ENCODE data around the gene LRRC75B. TPM values are rescaled to one million over a fixed set of nuclear protein-coding genes. Genes with fewer than 3 reads are reported as not detected.

LRRC75B gene
- total and polyA plus RNA-seq, 2 donors: 9.6 to 22.7 TPM

- Histone ChIP-seq H3K36me3 (ENCODE audit: insufficient read depth) (no peaks in the 10 kb centered on the region), H3K4me1 (ENCODE audit: insufficient read depth) (no peaks in the 10 kb centered on the region), H3K27ac (ENCODE audit: low read depth) (no peak overlapping the region), H3K4me3 (ENCODE audit: low read depth, low read length) (no peak overlapping the region)
- WGBS: 94% methylated on average over 24 of the region's 24 CpGs
- no peak for DNase-seq (ENCODE audit: extremely low spot score)
Observed at GRCh38 chr22:24585927-24586546, 6.8 kb downstream of the LRRC75B start.

- no peaks in the 10 kb centered on the region for H3K4me1 ChIP-seq (ENCODE audit: insufficient read depth)
- H3K4me3 ChIP-seq (ENCODE audit: low read depth, low read length): no peak overlapping the region
- H3K36me3 ChIP-seq (ENCODE audit: insufficient read depth): no peaks in the 10 kb centered on the region
- no peak for DNase-seq (ENCODE audit: extremely low spot score)
- 96% methylated on average over 3 of the region's 3 CpGs for WGBS
- no peak overlapping the region for H3K27ac ChIP-seq (ENCODE audit: low read depth)
Observed at GRCh38 chr22:24585461-24585860, 7.4 kb downstream of the LRRC75B start.

DNA sequence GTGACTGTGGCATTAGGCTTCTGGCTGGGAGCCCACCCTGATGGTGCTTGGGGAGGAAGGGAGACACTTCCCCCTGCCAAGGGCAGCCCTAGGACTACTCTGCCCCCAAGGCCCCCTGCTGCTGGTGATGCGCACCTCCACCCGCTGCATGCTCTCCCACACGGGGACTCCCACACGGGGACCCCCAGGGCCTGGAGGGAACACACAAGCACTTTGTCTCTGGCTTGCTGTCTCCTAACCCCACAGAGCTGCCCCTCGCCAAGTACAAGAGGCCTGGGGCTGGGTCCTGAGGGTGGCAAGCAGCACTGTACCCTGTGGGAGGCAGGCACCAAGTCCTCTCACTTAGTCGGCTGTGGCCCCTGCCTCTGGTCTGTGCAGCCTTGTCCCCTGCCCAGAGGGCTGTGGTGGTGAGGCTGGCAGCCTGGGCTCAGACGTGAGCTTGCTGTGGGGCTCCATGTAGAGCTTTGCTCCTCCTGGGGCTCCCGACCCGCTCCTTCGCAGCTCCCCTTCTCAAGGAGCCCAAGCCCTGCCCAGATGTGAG, 7.9 kb downstream of the LRRC75B start:
- no peak for DNase-seq (ENCODE audit: extremely low spot score)
- Histone ChIP-seq H3K4me3 (ENCODE audit: low read depth, low read length) (no peak overlapping the region), H3K27ac (ENCODE audit: low read depth) (no peak overlapping the region), H3K4me1 (ENCODE audit: insufficient read depth) (no peaks in the 10 kb centered on the region), H3K36me3 (ENCODE audit: insufficient read depth) (no peaks in the 10 kb centered on the region)
- WGBS: 80% methylated on average over 10 of the region's 10 CpGs

GRCh38 chr22:24584166-24584790, 8.6 kb downstream of the LRRC75B start:
- Histone ChIP-seq H3K4me1 (ENCODE audit: insufficient read depth) (no peaks in the 10 kb centered on the region), H3K36me3 (ENCODE audit: insufficient read depth) (no peaks in the 10 kb centered on the region), H3K27ac (ENCODE audit: low read depth) (no peak overlapping the region), H3K4me3 (ENCODE audit: low read depth, low read length) (no peak overlapping the region)
- WGBS: 56% methylated on average over 5 of the region's 5 CpGs
- no peak for DNase-seq (ENCODE audit: extremely low spot score)

GRCh38 chr22:24583221-24584165, 9.4 kb downstream of the LRRC75B start:
- Histone ChIP-seq H3K36me3 (ENCODE audit: insufficient read depth) (no peaks in the 10 kb centered on the region), H3K4me3 (ENCODE audit: low read depth, low read length) (no peak overlapping the region), H3K27ac (ENCODE audit: low read depth) (no peak overlapping the region), H3K4me1 (ENCODE audit: insufficient read depth) (no peaks in the 10 kb centered on the region)
- WGBS: 27% methylated on average over 19 of the region's 19 CpGs
- peak; percentile 49 for DNase-seq (ENCODE audit: extremely low spot score)

GRCh38 chr22:24582056-24582814, 10.6 kb downstream of the LRRC75B start:
- Histone ChIP-seq H3K4me1 (ENCODE audit: insufficient read depth) (no peaks in the 10 kb centered on the region), H3K36me3 (ENCODE audit: insufficient read depth) (no peaks in the 10 kb centered on the region), H3K4me3 (ENCODE audit: low read depth, low read length) (no peak overlapping the region), H3K27ac (ENCODE audit: low read depth) (no peak overlapping the region)
- DNase-seq (ENCODE audit: extremely low spot score): no peak
- WGBS: 57% methylated on average over 12 of the region's 12 CpGs

DNA sequence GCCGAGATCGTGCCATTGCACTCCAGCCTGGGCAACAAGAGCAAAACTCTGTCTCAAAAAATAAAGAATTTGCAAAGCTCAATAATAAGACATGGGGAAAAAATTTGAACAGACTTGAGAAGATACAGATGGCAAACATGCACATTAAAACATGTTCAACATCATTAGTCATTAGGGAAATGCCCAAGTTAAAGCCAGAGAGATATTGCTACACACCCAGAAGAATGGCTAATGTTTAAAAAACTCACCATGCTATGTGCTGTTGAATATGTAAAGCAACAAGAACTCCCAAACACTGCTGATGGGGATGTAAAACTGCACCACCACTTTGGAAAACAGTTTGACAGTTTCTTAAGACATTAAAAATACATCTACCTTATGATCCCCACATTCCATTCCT, 12.6 kb downstream of the LRRC75B start:
- no peak overlapping the region for H3K27ac ChIP-seq (ENCODE audit: low read depth)
- no peak overlapping the region for H3K4me3 ChIP-seq (ENCODE audit: low read depth, low read length)
- no peaks in the 10 kb centered on the region for H3K36me3 ChIP-seq (ENCODE audit: insufficient read depth)
- no peaks in the 10 kb centered on the region for H3K4me1 ChIP-seq (ENCODE audit: insufficient read depth)
- WGBS: 77% methylated on average over 2 of the region's 2 CpGs
- no peak for DNase-seq (ENCODE audit: extremely low spot score)

DNA sequence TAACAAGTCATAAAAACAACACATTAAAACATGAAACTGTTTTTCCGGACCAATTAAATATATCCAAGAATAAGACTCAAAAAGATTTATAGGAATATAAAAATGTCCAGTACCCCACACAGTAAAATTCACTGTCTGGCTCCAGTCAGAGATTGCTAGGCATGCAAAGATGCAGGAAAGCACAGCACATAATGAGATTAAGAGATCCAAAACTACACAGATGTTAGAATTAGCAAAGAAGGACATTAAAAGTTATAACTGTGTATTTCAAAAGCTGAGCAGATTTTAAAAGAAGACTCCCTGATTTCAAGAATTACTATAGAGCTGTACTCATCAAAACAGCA, 13.6 kb downstream of the LRRC75B start:
- Histone ChIP-seq H3K4me3 (ENCODE audit: low read depth, low read length) (no peak overlapping the region), H3K27ac (ENCODE audit: low read depth) (no peak overlapping the region), H3K4me1 (ENCODE audit: insufficient read depth) (no peaks in the 10 kb centered on the region), H3K36me3 (ENCODE audit: insufficient read depth) (no peaks in the 10 kb centered on the region)
- no peak for DNase-seq (ENCODE audit: extremely low spot score)
- WGBS: 20% methylated on average over 1 of the region's 1 CpG

- WGBS: 45% methylated on average over 8 of the region's 8 CpGs
- no peaks in the 10 kb centered on the region for H3K36me3 ChIP-seq (ENCODE audit: insufficient read depth)
- H3K27ac ChIP-seq (ENCODE audit: low read depth): no peak overlapping the region
- H3K4me3 ChIP-seq (ENCODE audit: low read depth, low read length): no peak overlapping the region
- DNase-seq (ENCODE audit: extremely low spot score): no peak
- H3K4me1 ChIP-seq (ENCODE audit: insufficient read depth): no peaks in the 10 kb centered on the region
Observed at GRCh38 chr22:24578355-24579257, 14.3 kb downstream of the LRRC75B start.

GRCh38 chr22:24576778-24577177, 16.1 kb downstream of the LRRC75B start:
- no peak for DNase-seq (ENCODE audit: extremely low spot score)
- WGBS: 84% methylated on average over 1 of the region's 1 CpG
- Histone ChIP-seq H3K36me3 (ENCODE audit: insufficient read depth) (peaks cover 7% of the 10 kb centered on the region), H3K4me3 (ENCODE audit: low read depth, low read length) (no peak overlapping the region), H3K27ac (ENCODE audit: low read depth) (no peak overlapping the region), H3K4me1 (ENCODE audit: insufficient read depth) (no peaks in the 10 kb centered on the region)

- no peak for DNase-seq (ENCODE audit: extremely low spot score)
- peaks cover 7% of the 10 kb centered on the region for H3K36me3 ChIP-seq (ENCODE audit: insufficient read depth)
Observed at GRCh38 chr22:24571266-24571665, 21.6 kb downstream of the LRRC75B start.

GRCh38 chr22:24567668-24568067, 25.2 kb downstream of the LRRC75B start:
- WGBS: 79% methylated on average over 10 of the region's 10 CpGs
- no peak overlapping the region for H3K4me3 ChIP-seq (ENCODE audit: low read depth, low read length)
- H3K4me1 ChIP-seq (ENCODE audit: insufficient read depth): no peaks in the 10 kb centered on the region
- DNase-seq (ENCODE audit: extremely low spot score): no peak
- no peak overlapping the region for H3K27ac ChIP-seq (ENCODE audit: low read depth)
- H3K36me3 ChIP-seq (ENCODE audit: insufficient read depth): peaks cover 6% of the 10 kb centered on the region

More at GRCh38 chr22:24571266-24571665, 21.6 kb downstream of the LRRC75B start:
- Histone ChIP-seq H3K27ac (ENCODE audit: low read depth) (no peak overlapping the region), H3K4me1 (ENCODE audit: insufficient read depth) (no peaks in the 10 kb centered on the region), H3K4me3 (ENCODE audit: low read depth, low read length) (no peak overlapping the region)
- WGBS: 91% methylated on average over 7 of the region's 7 CpGs
